Type B pancreatic cell (in vitro differentiated cells): Measurements from ENCODE around the gene PPP1R12A. TPM values are rescaled to one million over a fixed set of nuclear protein-coding genes. Genes with fewer than 3 reads are reported as not detected.

Experiments
- DNase-seq: peaks from one replicate; pipeline ENCODE4 v3.0.0; 2021; ENCODE audit warnings: mixed read lengths; ENCODE audit not compliant: unreplicated experiment; ENCODE audit errors: extremely low spot score
- H3K27ac Mint-ChIP-seq: 2 replicates; pipeline ENCODE4 v1.8.0; 2021; ENCODE audit warnings: mild to moderate bottlenecking, mixed read lengths
- H3K27me3 Mint-ChIP-seq: 2 replicates; pipeline ENCODE4 v1.8.0; 2021; ENCODE audit warnings: mixed read lengths
- H3K36me3 Mint-ChIP-seq: 2 replicates; pipeline ENCODE4 v1.8.0; 2021; ENCODE audit warnings: mixed read lengths
- H3K4me1 Mint-ChIP-seq: one replicate; pipeline ENCODE4 v1.8.0; 2021; ENCODE audit warnings: mixed read lengths; ENCODE audit not compliant: unreplicated experiment
- H3K4me3 Mint-ChIP-seq: 2 replicates; pipeline ENCODE4 v1.8.0; 2021; ENCODE audit warnings: mild to moderate bottlenecking, mixed read lengths
- H3K9me3 Mint-ChIP-seq: 2 replicates; pipeline ENCODE4 v1.8.0; 2021; ENCODE audit warnings: mixed read lengths
- CTCF ChIP-seq: fragments of 200-600 bp; sonication (generic); conservative IDR thresholded peaks from 2 replicates; pipeline ENCODE4 v1.5.0; 2021; ENCODE audit warnings: antibody characterized with exemption, mild to moderate bottlenecking
- total RNA-seq: library from RNA; stranded (reverse); gene quantifications from 2 replicates; pipeline ENCODE4 v1.2.1, GENCODE V29; 2021; ENCODE audit warnings: low replicate concordance

Gene PPP1R12A
- total RNA-seq, 1 donor from 2014 or later = 78.2 TPM

DNA sequence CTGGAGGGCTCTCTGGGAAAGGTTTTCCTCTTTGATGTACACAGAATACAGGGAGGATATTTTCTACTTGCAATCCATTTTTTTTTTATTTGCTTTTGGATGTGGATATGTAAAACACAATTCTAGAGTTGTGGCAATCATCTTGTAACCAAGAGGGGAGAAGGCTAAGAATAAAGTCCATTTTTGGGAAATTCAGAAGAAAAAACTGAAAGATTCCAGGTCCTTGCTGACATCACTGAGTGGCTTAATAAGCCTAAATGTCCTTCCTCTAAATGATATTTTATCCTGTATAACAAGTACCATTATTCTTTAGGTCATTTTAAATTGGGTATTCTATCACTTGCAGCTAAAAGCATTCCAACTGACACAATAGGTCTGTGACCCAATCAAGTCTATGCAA, 64.0 kb downstream of the PPP1R12A start:
- no peak overlapping the region for H3K27ac Mint-ChIP-seq
- H3K36me3 Mint-ChIP-seq = peaks cover 49% of the 10 kb centered on the region
- H3K4me1 Mint-ChIP-seq = no peaks in the 10 kb centered on the region
- no peak for TF ChIP-seq CTCF
- H3K4me3 Mint-ChIP-seq = no peak overlapping the region
- no peak for DNase-seq
- no peaks in the 10 kb centered on the region for H3K27me3 Mint-ChIP-seq
- H3K9me3 Mint-ChIP-seq = no peaks in the 10 kb centered on the region

DNA sequence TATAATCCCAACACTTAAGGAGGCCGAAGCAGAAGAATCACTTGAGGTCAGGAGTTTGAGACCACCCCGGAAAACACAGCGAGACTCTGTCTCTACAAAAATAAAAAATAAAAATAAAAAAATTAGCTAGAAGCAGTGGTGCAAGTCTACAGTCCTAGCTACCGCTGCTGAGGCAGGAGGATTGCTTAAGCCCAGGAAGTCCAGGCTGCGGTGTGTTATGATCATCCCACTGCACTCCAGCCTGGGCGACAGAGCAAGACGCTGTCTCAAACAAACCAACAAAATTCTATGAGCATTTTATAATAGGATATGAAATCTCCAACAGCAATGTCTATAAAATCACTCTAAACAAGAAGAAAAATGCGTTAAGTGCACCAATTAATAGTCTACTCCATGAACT, 75.3 kb downstream of the PPP1R12A start:
- H3K27me3 Mint-ChIP-seq = no peaks in the 10 kb centered on the region
- peaks cover 40% of the 10 kb centered on the region for H3K36me3 Mint-ChIP-seq
- DNase-seq = no peak
- H3K9me3 Mint-ChIP-seq = peaks cover 5% of the 10 kb centered on the region
- no peak overlapping the region for H3K4me3 Mint-ChIP-seq
- no peak for TF ChIP-seq CTCF
- H3K27ac Mint-ChIP-seq = no peak overlapping the region
- no peaks in the 10 kb centered on the region for H3K4me1 Mint-ChIP-seq

- DNase-seq = no peak
- no peaks in the 10 kb centered on the region for H3K9me3 Mint-ChIP-seq
- peaks cover 32% of the 10 kb centered on the region for H3K36me3 Mint-ChIP-seq
- H3K27ac Mint-ChIP-seq = no peak overlapping the region
- H3K27me3 Mint-ChIP-seq = no peaks in the 10 kb centered on the region
- H3K4me1 Mint-ChIP-seq = no peaks in the 10 kb centered on the region
- no peak overlapping the region for H3K4me3 Mint-ChIP-seq
- TF ChIP-seq CTCF = no peak
Observed at GRCh38 chr12:79858518-79858917, 76.4 kb downstream of the PPP1R12A start.

- Mint-ChIP-seq H3K4me3 (no peak overlapping the region), H3K9me3 (no peaks in the 10 kb centered on the region), H3K27me3 (no peaks in the 10 kb centered on the region), H3K4me1 (no peaks in the 10 kb centered on the region), H3K27ac (no peak overlapping the region), H3K36me3 (peaks cover 29% of the 10 kb centered on the region)
- no peak for DNase-seq
- no peak for TF ChIP-seq CTCF
Observed at GRCh38 chr12:79857675-79858074, 77.2 kb downstream of the PPP1R12A start.

DNA sequence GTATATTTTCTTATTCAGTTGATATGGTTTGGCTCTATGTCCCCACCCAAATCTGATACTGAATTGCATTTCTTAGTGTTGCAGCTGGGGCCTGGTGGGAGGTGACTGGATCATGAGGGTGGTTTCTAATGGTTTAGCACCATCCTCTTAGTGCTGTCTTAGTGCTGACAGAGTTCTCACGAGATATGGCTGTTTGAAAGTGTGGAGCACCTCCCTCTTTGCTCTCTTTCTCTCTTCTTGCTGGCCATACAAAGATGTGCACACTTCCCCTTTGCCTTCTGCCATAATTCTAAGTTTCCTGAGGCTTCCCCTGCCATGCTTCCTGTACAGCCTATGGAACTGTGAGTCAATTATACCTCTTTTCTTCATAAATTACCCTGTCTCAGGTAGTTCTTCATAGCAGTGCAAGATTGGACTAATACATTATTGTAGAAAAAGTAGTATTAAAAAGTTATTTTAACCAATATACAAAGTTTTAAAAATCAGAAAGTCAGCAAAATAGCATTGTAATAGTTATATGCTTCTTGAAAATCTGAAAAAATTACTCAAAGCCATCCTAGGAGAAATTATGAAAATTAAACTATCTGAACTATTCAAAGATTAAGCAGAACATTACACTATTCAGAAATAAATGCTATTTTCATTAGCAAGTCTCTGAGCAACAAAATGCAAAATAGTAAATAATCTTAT, 84.1 kb downstream of the PPP1R12A start:
- no peak for TF ChIP-seq CTCF
- Mint-ChIP-seq H3K36me3 (peaks cover 30% of the 10 kb centered on the region), H3K4me3 (no peak overlapping the region), H3K9me3 (peaks cover 10% of the 10 kb centered on the region), H3K4me1 (no peaks in the 10 kb centered on the region), H3K27ac (no peak overlapping the region), H3K27me3 (no peaks in the 10 kb centered on the region)
- no peak for DNase-seq
